Cardiac muscle cell (in vitro differentiated cells and primary cell): ENCODE results near the gene MADD. TPM values are rescaled to one million over a fixed set of nuclear protein-coding genes. Genes with fewer than 3 reads are reported as not detected.

Source experiments
- DNase-seq, 2 donors: peaks; one replicate each; pipeline versions ENCODE4 v3.0.0 to v3.0.0-alpha.2; 2010 to 2017; ENCODE audit warnings: low read depth in 1 of 2, low spot score in 1 of 2
- H3K27ac ChIP-seq: fragments of 200-600 bp; sonication (generic); 2 replicates; pipeline ENCODE4 v1.5.1; 2016
- H3K27me3 ChIP-seq: fragments of 200-600 bp; sonication (generic); 2 replicates; pipeline ENCODE4 v1.6.0; 2016; ENCODE audit warnings: control low read depth
- H3K36me3 ChIP-seq: fragments of 200-600 bp; sonication (generic); 2 replicates; pipeline ENCODE4 v1.5.1; 2016; ENCODE audit warnings: control low read depth
- H3K4me1 ChIP-seq: fragments of 200-600 bp; sonication (generic); 2 replicates; pipeline ENCODE4 v1.8.1; 2017; ENCODE audit warnings: low read depth, mild to moderate bottlenecking, mixed run types
- H3K4me3 ChIP-seq: fragments of 200-600 bp; sonication (generic); 2 replicates; pipeline ENCODE4 v1.5.1; 2016; ENCODE audit warnings: mild to moderate bottlenecking
- H3K9me3 ChIP-seq: fragments of 200-600 bp; sonication (generic); 2 replicates; pipeline ENCODE4 v1.5.1; 2017; ENCODE audit warnings: low read depth, mild to moderate bottlenecking, control low read depth
- polyA plus RNA-seq: library from polyadenylated mRNA; unstranded; fragments of >200 nt; fragmentation: Nextera tagmentation; extraction: Ambion mirVana; gene quantifications from 2 replicates; pipeline ENCODE4 v1.2.1, GENCODE V29; 2016
- total RNA-seq: library from RNA; depleted of rRNA; stranded (reverse); fragments of >200 nt; gene quantifications from 2 replicates; pipeline ENCODE4 v1.2.3, GENCODE V29; 2016
- TF ChIP-seq, protein P1 (sequence below): IDR thresholded peaks from 2 replicates; pipeline ENCODE4 v1.5.1; 2012; ENCODE audit warnings: low read depth, mild to moderate bottlenecking, low read length

The MADD gene
- total and polyA plus RNA-seq, 2 experiments from 2014 or later = 58.8 to 103 TPM

DNA sequence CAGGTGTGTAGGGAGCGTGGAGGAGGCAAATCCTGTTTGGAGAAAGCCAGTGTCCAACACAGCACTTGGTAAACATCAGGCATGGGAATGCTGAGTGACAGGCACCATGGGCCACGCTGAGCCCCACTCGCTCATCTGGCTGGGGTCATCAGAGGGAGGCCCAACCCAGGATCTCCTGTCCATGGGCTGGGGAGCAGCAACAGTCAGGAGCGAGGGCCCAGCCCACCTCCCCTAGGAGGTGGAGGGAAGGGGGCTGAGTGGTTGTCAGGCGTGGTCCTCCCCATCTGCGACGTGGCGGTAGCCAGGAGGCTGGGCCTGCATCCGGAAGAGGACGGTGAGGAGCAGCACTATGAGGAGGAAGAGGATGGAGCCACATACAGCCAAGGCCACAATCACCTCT lies 30.1 kb upstream of the MADD start:
- Histone ChIP-seq H3K36me3 (peaks cover 45% of the 10 kb centered on the region), H3K27ac (peak overlapping the region; percentile 66), H3K9me3 (no peaks in the 10 kb centered on the region), H3K4me1 (peaks cover 2% of the 10 kb centered on the region), H3K27me3 (no peaks in the 10 kb centered on the region), H3K4me3 (no peak overlapping the region)
- TF ChIP-seq, protein P1, sequence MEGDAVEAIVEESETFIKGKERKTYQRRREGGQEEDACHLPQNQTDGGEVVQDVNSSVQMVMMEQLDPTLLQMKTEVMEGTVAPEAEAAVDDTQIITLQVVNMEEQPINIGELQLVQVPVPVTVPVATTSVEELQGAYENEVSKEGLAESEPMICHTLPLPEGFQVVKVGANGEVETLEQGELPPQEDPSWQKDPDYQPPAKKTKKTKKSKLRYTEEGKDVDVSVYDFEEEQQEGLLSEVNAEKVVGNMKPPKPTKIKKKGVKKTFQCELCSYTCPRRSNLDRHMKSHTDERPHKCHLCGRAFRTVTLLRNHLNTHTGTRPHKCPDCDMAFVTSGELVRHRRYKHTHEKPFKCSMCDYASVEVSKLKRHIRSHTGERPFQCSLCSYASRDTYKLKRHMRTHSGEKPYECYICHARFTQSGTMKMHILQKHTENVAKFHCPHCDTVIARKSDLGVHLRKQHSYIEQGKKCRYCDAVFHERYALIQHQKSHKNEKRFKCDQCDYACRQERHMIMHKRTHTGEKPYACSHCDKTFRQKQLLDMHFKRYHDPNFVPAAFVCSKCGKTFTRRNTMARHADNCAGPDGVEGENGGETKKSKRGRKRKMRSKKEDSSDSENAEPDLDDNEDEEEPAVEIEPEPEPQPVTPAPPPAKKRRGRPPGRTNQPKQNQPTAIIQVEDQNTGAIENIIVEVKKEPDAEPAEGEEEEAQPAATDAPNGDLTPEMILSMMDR = no peak
- no peak for DNase-seq

GRCh38 chr11:47241841-47242301 lies 28.1 kb upstream of the MADD start:
- H3K4me3 ChIP-seq = no peak overlapping the region
- no peak overlapping the region for H3K27ac ChIP-seq
- no peak for DNase-seq
- TF ChIP-seq, protein P1 = no peak
- no peaks in the 10 kb centered on the region for H3K9me3 ChIP-seq
- H3K36me3 ChIP-seq = peaks cover 60% of the 10 kb centered on the region
- no peaks in the 10 kb centered on the region for H3K27me3 ChIP-seq
- H3K4me1 ChIP-seq = no peaks in the 10 kb centered on the region

DNA sequence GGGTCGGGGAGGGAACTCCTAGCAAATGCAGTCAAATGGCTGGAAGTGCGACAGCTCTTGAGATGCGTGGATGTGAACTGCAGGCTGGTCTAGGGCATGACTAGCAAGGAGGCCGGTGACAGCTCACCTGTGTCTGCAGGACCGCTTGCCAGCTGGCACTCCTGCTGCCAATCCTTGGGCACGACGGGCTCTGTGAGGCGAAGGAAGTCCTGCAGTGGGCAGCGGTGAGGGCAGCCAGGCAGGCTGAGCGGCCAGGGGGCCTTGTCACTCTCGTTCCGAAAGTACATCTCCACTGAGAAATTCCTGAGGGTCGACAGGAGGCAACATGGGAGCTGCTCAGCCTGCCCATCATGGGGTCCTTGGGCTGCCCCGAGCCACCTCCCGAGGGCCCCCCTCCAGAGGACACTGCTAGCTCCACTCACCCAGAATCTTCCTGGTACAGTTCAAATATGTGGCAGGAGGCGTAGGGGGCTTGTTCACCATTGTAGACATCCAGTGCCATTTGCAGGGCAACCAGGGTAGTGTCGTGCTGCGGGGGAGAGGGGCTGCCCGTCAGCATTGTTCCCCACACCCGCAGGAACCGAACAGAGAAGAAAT lies 27.2 kb upstream of the MADD start:
- Histone ChIP-seq H3K4me3 (no peak overlapping the region), H3K36me3 (peaks cover 61% of the 10 kb centered on the region), H3K27ac (no peak overlapping the region), H3K27me3 (no peaks in the 10 kb centered on the region), H3K9me3 (no peaks in the 10 kb centered on the region), H3K4me1 (no peaks in the 10 kb centered on the region)
- DNase-seq = no peak
- TF ChIP-seq, protein P1 = no peak

DNA sequence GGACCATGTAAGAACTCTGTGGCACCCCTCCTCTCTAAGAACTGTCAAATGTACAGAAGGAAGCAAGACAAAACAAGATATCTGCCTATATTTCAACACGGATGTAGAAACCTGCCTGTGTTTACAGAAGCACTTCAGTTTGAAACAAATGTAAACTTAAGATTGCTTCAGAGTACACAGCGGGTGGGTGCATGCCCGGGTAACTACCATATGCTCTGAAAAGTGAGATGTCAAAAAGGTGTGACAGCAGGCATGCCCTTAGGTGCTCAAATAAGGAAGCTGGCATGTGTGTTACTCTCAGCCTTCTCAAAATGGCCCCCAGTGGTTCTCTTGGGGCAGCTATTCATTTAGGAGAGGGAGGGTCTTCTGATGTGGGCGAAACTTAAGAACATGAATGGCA lies 26.5 kb upstream of the MADD start:
- Histone ChIP-seq H3K4me3 (no peak overlapping the region), H3K36me3 (peaks cover 61% of the 10 kb centered on the region), H3K27me3 (no peaks in the 10 kb centered on the region), H3K9me3 (no peaks in the 10 kb centered on the region), H3K4me1 (no peaks in the 10 kb centered on the region), H3K27ac (no peak overlapping the region)
- no peak for DNase-seq
- TF ChIP-seq, protein P1 = no peak

DNA sequence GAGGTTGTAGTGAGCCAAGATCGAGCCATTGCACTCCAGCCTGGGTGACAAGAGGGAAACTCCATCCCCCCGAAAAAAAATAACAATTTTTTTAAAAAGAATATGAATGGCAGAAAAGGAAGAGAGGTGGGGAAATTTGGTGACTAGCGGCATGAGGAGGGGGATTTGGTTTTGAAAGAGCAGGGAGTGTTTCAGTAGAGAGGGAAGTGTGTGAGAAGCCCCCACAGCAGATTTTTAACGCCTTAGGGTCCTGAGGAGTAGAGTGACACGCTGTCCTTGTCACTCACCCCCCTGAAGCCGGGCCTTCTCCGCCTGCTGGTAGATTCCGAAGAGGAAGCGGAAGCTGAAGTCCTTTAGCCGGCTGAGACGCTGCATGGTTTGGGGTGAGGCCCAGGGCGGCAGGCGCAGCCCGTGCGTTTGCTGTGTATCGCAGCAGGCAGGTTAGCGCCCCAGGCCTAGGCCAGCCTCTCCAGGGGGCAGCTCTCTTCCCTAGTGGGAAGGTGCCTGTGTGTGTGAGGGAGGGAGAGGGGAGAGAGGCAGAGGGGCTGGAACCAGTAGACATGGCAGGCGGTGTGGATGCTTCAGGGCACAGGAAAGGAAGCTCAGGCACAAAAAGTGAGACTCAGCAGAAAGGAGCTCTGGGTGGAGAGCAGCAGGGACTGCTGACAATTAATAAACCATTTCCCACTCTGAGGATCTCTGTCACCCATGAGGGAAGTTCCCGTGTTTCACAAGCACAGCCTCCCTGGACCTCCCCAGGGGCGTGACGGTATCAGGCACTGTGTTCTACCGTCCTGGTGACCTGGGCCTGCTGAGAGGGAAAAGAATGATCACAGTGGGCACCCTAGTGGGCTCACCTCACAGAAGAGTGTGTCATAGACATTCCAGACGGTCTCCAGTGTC lies 25.2 kb upstream of the MADD start:
- peaks cover 54% of the 10 kb centered on the region for H3K36me3 ChIP-seq
- TF ChIP-seq, protein P1 = no peak
- H3K4me3 ChIP-seq = no peak overlapping the region
- H3K27ac ChIP-seq = no peak overlapping the region
- H3K9me3 ChIP-seq = no peaks in the 10 kb centered on the region
- no peaks in the 10 kb centered on the region for H3K27me3 ChIP-seq
- peaks cover 3% of the 10 kb centered on the region for H3K4me1 ChIP-seq
- DNase-seq = no peak
